K562 (cell line): ENCODE data around the gene ERAP2. TPM values are rescaled to one million over a fixed set of nuclear protein-coding genes. Genes with fewer than 3 reads are reported as not detected.

Experiments
- ETS2 ChIP-seq: IDR thresholded peaks from 2 replicates; pipeline ENCODE4 v1.6.1; 2016; ENCODE audit warnings: borderline replicate concordance, missing genetic modification characterization, mild to moderate bottlenecking, moderate library complexity, missing compliant biosample characterization; ENCODE audit not compliant: poor library complexity, severe bottlenecking
- MNT ChIP-seq, 2 experiments: fragments of 450-650 bp; conservative IDR thresholded peaks; 2 replicates each; pipeline ENCODE4 v1.6.1; 2017; ENCODE audit warnings: mild to moderate bottlenecking in 2 of 2, moderate library complexity in 2 of 2
- NFIX ChIP-seq: fragments of 250-450 bp; sonication (Bioruptor Pico); IDR thresholded peaks from 2 replicates; pipeline ENCODE4 v1.4.0; 2020; ENCODE audit warnings: low read depth, mild to moderate bottlenecking, moderate library complexity
- PATZ1 ChIP-seq: fragments of 250-450 bp; sonication (Bioruptor Pico); IDR thresholded peaks from 2 replicates; pipeline ENCODE4 v1.5.0; 2020; ENCODE audit warnings: mild to moderate bottlenecking, borderline replicate concordance
- PHB2 ChIP-seq: fragments of 450-650 bp; IDR thresholded peaks from 2 replicates; pipeline ENCODE4 v1.6.1; 2017; ENCODE audit warnings: low read depth
- PREB ChIP-seq: sonication (generic); formaldehyde crosslinking; IDR thresholded peaks from 2 replicates; pipeline ENCODE4 v1.8.1; 2023; ENCODE audit warnings: mild to moderate bottlenecking, missing genetic modification reagents
- SIRT6 ChIP-seq: IDR thresholded peaks from one replicate; pipeline ENCODE4 v1.6.1; 2012; ENCODE audit warnings: low read depth, mild to moderate bottlenecking, control low read depth, inconsistent platforms, low read length, moderate library complexity
- SMARCA5 ChIP-seq: fragments of 450-650 bp; IDR thresholded peaks from 2 replicates; pipeline ENCODE4 v1.6.1; 2016
- ZBTB40 ChIP-seq, 2 experiments: fragments of 450-650 bp in 1 of 2; sonication (generic) in 1 of 2; formaldehyde crosslinking in 1 of 2; IDR thresholded peaks; 2 replicates each; pipeline versions ENCODE4 v1.7.1 to v1.9.0; 2016 to 2022; ENCODE audit warnings: inconsistent platforms in 1 of 2, mild to moderate bottlenecking in 1 of 2, missing genetic modification reagents in 1 of 2
- ZNF197 ChIP-seq: fragments of 200-800 bp; sonication (Bioruptor generic); IDR thresholded peaks from 2 replicates; pipeline ENCODE4 v1.6.1; 2016; ENCODE audit warnings: low read depth, missing genetic modification characterization, missing compliant biosample characterization
- ZNF232 ChIP-seq: sonication (generic); formaldehyde crosslinking; IDR thresholded peaks from 2 replicates; pipeline ENCODE4 v1.8.0; 2022; ENCODE audit warnings: mild to moderate bottlenecking, missing genetic modification reagents
- ZNF511 ChIP-seq: sonication (generic); formaldehyde crosslinking; IDR thresholded peaks from 2 replicates; pipeline ENCODE4 v1.8.0; 2022; ENCODE audit warnings: mild to moderate bottlenecking, missing genetic modification reagents
- polyA plus RNA-seq, 8 experiments: library from polyadenylated mRNA; depleted of rRNA in 4 of 8; stranded (reverse) in 5 of 8; unstranded in 3 of 8; fragments of >200 nt; fragmentation: Nextera tagmentation in 2 of 8; fragmentation: Illumina TruSeq in 1 of 8; extraction: Ambion mirVana in 2 of 8; extraction: Trizol in 1 of 8; gene quantifications; 2 replicates each; pipeline versions ENCODE4 v1.2.1 to v1.2.3, GENCODE V29; 2011 to 2014; ENCODE audit warnings: inconsistent platforms in 1 of 8, missing spikeins in 1 of 8
- total RNA-seq, 7 experiments: library from RNA; depleted of rRNA in 6 of 7; stranded (reverse); fragments of >200 nt in 6 of 7; fragmentation: Illumina TruSeq in 2 of 7; extraction: Trizol in 2 of 7; gene quantifications; 2 replicates each; pipeline versions ENCODE4 v1.2.1 to v1.2.3, GENCODE V29; 2011 to 2021; ENCODE audit warnings: low replicate concordance in 1 of 7

The ERAP2 gene
- total and polyA plus RNA-seq, 9 of the 15 experiments (the other 6 are each of a cell fraction or from before 2014, with no cell fraction given): 0.93 to 4.0 (median 2.1) TPM

- TF ChIP-seq ZNF511 (CRISPR knock-in tag) (no peak), PATZ1 (CRISPR knock-in tag) (no peak), ZBTB40 (IDR thresholded peaks at IDR 0.05) (peak; percentile 73), ZBTB40 (CRISPR knock-in tag; IDR thresholded peaks at IDR 0.05) (no peak), PREB (no peak), SIRT6 (no peak), ETS2 (no peak), ZNF197 (CRISPR knock-in tag) (no peak), NFIX (CRISPR knock-in tag) (no peak), PHB2 (no peak), MNT (conservative IDR thresholded peaks at IDR 0.05) (peak; percentile 55 to 58; a peak in 3 of 4 replicates), ZNF232 (no peak), SMARCA5 (no peak)
Observed at GRCh38 chr5:96876292-96876850, at the start of gene ERAP2 (continued).
